A549 (cell line): Measurements from ENCODE around the gene C1D.

Experiments used
- CBX8 ChIP-seq: fragments of 200-600 bp; sonication (generic); IDR thresholded peaks from 2 replicates; pipeline ENCODE4 v1.6.1; 2016
- CEBPB ChIP-seq, 2 experiments: fragments of >200 bp in 1 of 2; sonication (Bioruptor Twin) in 1 of 2; formaldehyde crosslinking in 1 of 2; IDR thresholded peaks; 2 replicates each; pipeline ENCODE4 v1.6.1; 2012 to 2016
- ESRRA ChIP-seq: fragments of 150-350 bp; IDR thresholded peaks from 2 replicates; pipeline ENCODE4 v1.6.1; 2014; ENCODE audit warnings: mild to moderate bottlenecking, low read length, borderline replicate concordance
- JUN ChIP-seq, 2 experiments: fragments of >200 bp; sonication (Bioruptor Twin); formaldehyde crosslinking; IDR thresholded peaks; 2 replicates in 1 of 2; 3 replicates in 1 of 2; pipeline ENCODE4 v1.6.1; 2016 to 2017
- JUNB ChIP-seq: fragments of >200 bp; sonication (Bioruptor Twin); formaldehyde crosslinking; IDR thresholded peaks from 2 replicates; pipeline ENCODE4 v1.6.1; 2016
- NR3C1 ChIP-seq: fragments of >200 bp; sonication (Bioruptor Twin); formaldehyde crosslinking; IDR thresholded peaks from 3 replicates; pipeline ENCODE4 v1.6.1; 2017
- POLR2A ChIP-seq: IDR thresholded peaks from 2 replicates; pipeline ENCODE4 v1.6.1; 2012; ENCODE audit warnings: mild to moderate bottlenecking, low read length
- TF ChIP-seq, protein P1 (sequence below): fragments of >200 bp; sonication (Bioruptor Twin); formaldehyde crosslinking; IDR thresholded peaks from 3 replicates; pipeline ENCODE4 v1.5.1; 2016

DNA sequence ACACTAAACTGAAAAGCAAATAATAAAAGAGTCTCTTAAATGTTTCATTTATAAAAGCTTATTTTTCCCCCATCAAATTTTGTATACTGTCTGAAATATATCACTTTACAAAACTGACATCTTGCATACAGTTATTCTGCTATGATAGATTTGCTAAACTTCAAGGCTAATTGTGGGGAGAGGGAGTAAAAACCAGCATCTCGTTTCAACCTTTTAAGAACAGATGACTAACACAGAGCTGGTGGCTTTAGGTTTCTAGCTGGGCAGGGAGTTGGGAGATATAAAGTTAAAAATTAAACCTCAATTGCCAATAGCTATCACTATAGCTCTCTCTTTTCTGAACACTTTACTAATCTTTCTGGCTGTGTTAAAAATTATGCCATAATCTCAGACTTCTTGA is 23.5 kb downstream of the C1D start:
- TF ChIP-seq ESRRA (no peak), JUNB (no peak), CBX8 (no peak), CEBPB (IDR thresholded peaks at IDR 0.05) (no peak), POLR2A (no peak), NR3C1 (no peak), JUN (IDR thresholded peaks at IDR 0.05) (no peak)
- TF ChIP-seq, protein P1, sequence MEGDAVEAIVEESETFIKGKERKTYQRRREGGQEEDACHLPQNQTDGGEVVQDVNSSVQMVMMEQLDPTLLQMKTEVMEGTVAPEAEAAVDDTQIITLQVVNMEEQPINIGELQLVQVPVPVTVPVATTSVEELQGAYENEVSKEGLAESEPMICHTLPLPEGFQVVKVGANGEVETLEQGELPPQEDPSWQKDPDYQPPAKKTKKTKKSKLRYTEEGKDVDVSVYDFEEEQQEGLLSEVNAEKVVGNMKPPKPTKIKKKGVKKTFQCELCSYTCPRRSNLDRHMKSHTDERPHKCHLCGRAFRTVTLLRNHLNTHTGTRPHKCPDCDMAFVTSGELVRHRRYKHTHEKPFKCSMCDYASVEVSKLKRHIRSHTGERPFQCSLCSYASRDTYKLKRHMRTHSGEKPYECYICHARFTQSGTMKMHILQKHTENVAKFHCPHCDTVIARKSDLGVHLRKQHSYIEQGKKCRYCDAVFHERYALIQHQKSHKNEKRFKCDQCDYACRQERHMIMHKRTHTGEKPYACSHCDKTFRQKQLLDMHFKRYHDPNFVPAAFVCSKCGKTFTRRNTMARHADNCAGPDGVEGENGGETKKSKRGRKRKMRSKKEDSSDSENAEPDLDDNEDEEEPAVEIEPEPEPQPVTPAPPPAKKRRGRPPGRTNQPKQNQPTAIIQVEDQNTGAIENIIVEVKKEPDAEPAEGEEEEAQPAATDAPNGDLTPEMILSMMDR, result no peak
